Limb (tissue), 2 donors: ENCODE results near the gene CSF1.

Source experiments
- DNase-seq, 2 donors: peaks; one replicate each; pipeline ENCODE4 v3.0.0-alpha.2; 2016; ENCODE audit errors: extremely low spot score in 2 of 2

Gene CSF1

DNA sequence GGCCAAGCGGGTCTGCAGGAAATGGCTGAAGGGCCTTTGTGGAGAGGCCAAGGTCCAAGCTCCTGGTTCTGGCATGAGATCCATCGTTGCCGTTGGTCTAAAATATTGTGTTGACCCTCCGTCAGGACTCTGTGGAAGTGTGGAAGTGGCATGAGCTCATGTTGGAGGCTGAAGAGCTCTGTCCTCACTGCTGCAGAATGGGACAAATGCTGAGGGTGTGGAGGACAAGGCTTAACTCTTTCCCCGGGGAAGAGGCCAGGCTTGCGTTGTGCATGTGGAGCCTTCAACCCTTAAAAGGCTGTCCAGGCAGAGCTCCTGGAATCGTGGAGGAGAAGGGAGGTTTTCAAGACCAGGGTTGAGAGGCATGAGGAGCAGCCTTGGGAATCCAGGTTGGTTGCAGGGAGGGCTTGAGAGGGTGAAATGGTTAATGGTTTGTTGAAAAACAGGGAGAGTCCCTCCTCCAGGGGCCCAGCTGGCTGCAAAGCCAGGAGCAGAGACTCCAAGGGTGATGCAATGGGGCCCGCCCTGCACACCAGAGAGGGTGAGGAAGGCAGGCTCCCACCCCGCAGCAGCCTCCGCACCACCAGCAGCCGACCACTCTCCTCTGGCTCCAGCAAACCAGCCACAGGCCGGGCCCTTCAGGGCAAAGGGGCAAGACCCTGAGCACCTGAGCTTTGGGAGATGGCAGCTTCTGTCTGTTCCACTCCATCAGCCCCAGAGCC is 67.2 kb downstream of the CSF1 start:
- DNase-seq: no peak

DNA sequence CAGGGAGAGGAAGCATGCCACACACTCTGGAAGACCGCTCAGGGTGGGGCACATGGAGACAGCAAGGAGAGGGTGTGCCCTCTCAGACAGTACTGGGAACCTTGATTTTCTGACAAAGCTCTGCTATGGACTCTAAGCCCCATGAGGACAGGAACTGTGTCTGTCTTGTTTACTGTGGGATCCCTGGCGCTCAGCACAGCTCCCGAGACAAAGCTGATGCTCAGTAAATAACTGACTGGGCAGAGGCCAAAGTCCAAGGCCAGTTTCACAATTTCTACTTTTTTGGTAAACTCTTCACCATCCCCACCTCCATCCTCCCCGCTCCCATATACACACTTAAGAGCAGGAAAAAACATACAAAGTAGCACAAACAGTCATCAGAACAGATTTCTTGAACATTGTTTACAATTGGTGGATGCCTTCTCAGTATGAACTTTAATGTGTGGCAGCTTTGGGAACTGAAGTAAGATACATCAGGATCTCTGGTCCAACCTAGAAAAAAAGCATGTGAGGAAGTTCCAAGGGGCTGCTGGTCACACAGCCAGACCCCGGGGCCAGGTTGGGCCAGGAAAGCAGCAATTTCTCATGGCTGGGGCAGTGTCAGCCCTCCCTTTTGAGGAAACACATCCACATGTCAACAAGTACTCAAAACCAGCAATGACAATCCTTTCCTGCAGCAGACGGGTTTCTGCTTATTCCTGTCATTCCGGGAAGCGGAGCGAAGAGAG is 68.3 kb downstream of the CSF1 start:
- DNase-seq: no peak

DNA sequence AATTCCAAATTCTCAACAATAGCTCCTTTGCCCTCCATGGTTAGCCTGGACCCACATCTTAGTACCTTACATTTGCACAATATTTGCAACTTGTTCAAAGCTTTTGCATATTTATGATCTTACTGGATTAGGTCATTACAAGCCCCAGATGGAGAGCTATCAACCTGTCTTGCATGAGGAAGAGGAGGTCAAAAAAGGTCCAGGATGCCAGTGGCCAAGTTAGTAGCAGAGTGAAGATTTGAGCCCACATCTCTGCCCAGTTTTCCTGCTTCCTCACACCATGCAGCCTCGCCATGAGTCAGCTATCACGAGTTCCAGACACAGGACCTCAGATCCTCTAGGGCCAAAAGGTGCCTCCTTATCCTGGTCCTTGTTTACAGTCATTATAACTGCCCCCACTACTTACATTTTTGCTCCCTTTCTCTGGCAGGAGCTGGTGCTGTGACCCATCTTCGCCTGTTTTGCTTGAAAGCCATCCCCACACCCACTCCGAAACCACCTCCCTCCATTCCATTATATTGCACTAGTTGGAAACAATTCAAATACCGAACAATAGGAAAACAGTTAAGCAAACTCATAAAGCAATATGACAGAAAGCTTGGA is 68.9 kb downstream of the CSF1 start:
- DNase-seq: no peak
